ENCODE results near the gene ELP4.

Gene ELP4

DNA sequence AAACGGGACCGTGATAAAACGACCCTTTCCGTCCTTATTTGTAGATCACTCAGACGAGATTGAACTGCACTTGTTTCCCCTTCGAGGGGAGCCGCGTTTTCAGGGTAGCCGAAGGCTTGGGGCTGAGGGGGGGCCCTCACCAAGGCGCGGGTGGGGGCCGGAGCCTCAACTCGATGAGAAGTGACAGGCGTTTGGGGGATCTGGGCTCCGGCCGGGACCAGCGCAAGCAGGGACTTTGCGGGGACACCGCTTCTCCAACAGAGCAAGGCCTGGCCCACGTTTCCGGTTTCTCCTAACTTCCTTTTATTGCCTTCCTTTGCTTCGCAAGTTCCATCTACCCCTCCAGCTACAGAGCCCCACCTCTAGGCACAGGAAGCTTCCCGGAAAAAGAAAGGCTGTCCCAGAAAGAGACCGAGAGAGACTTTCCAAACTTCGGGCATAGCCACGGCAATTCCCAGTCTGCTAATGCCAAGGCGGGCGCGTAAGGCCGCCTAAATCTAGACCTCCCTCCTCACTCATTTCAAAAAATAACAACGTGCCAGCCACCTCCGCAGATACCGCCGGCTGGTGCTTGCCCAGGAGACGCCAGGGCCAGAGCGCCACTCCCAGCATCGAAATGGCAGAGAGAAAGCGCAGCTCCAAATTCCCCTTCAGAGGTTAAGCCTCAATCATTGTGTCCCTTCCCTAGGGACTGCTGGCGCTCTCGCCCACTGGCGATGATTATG lies 294.9 kb downstream of the ELP4 start:
- TF ChIP-seq POLR2AphosphoS5 (IDR thresholded peaks at IDR 0.05; ENCODE audit: low read depth, low read length) = no peak
- TF ChIP-seq REST (IDR thresholded peaks at IDR 0.05; ENCODE audit: insufficient read depth in 1 of 2, low read depth in 2 of 2, low read length in 2 of 2) = no peak
- TF ChIP-seq TAF1 (IDR thresholded peaks at IDR 0.05; ENCODE audit: borderline replicate concordance, insufficient read depth, low read length) = no peak
- no peak for TF ChIP-seq SIN3A (IDR thresholded peaks at IDR 0.05; ENCODE audit: borderline replicate concordance, insufficient read depth, low read length)
- TF ChIP-seq FOXP2 (optimal IDR thresholded peaks at IDR 0.05; ENCODE audit: borderline replicate concordance, extremely low read depth, extremely low read length, insufficient read depth) = no peak

- no peak for TF ChIP-seq POLR2AphosphoS5 (IDR thresholded peaks at IDR 0.05; ENCODE audit: low read depth, low read length)
- no peak for TF ChIP-seq SIN3A (IDR thresholded peaks at IDR 0.05; ENCODE audit: borderline replicate concordance, insufficient read depth, low read length)
Observed at GRCh38 chr11:31805037-31805628, 295.6 kb downstream of the ELP4 start.

GRCh38 chr11:31805629-31806185 lies 296.1 kb downstream of the ELP4 start:
- TF ChIP-seq FOXP2 (optimal IDR thresholded peaks at IDR 0.05; ENCODE audit: borderline replicate concordance, extremely low read depth, extremely low read length, insufficient read depth) (no peak), TAF1 (IDR thresholded peaks at IDR 0.05; ENCODE audit: borderline replicate concordance, insufficient read depth, low read length) (no peak), SIN3A (IDR thresholded peaks at IDR 0.05; ENCODE audit: borderline replicate concordance, insufficient read depth, low read length) (no peak), POLR2AphosphoS5 (IDR thresholded peaks at IDR 0.05; ENCODE audit: low read depth, low read length) (no peak), REST (IDR thresholded peaks at IDR 0.05; ENCODE audit: insufficient read depth in 1 of 2, low read depth in 2 of 2, low read length in 2 of 2) (no peak)

DNA sequence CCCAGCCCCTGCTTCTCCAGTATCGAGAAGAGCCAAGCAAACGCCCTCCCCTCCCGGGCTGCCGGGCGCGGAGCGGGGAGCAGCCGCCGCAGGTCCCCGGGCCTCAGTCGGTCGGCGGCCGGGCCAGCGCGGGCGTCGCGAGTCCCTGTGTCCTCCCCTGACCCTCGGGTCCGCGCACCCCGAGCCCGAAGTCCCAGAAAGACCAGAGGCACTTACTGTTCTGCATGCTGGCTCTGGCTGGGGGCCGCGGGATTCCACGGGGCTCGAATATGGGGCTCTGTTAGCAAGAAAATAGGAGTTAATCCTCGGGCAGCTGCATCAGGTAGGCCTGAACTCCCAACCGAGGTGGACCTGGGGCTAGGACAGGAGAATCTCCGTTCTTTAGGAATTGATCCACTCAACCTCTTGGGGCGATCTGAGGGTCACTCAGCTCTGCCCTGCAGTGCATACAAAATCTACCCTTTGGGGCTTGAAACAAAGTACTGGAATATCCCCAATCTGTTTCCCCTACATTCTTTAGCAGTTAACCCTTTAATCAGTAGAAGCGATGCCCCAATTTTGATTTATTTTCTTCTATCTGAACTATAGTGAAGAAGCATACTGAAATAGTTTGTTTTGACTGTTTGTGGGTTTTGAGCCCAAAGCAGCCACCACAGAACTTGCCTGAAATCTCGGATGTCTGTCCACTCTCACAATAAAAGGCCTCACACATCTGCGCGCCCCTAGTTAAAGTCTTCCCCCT lies 296.8 kb downstream of the ELP4 start:
- no peak for TF ChIP-seq REST (IDR thresholded peaks at IDR 0.05; ENCODE audit: insufficient read depth in 1 of 2, low read depth in 2 of 2, low read length in 2 of 2)
- TF ChIP-seq FOXP2 (optimal IDR thresholded peaks at IDR 0.05; ENCODE audit: borderline replicate concordance, extremely low read depth, extremely low read length, insufficient read depth) = no peak
- no peak for TF ChIP-seq POLR2AphosphoS5 (IDR thresholded peaks at IDR 0.05; ENCODE audit: low read depth, low read length)
- no peak for TF ChIP-seq TAF1 (IDR thresholded peaks at IDR 0.05; ENCODE audit: borderline replicate concordance, insufficient read depth, low read length)
- no peak for TF ChIP-seq SIN3A (IDR thresholded peaks at IDR 0.05; ENCODE audit: borderline replicate concordance, insufficient read depth, low read length)

DNA sequence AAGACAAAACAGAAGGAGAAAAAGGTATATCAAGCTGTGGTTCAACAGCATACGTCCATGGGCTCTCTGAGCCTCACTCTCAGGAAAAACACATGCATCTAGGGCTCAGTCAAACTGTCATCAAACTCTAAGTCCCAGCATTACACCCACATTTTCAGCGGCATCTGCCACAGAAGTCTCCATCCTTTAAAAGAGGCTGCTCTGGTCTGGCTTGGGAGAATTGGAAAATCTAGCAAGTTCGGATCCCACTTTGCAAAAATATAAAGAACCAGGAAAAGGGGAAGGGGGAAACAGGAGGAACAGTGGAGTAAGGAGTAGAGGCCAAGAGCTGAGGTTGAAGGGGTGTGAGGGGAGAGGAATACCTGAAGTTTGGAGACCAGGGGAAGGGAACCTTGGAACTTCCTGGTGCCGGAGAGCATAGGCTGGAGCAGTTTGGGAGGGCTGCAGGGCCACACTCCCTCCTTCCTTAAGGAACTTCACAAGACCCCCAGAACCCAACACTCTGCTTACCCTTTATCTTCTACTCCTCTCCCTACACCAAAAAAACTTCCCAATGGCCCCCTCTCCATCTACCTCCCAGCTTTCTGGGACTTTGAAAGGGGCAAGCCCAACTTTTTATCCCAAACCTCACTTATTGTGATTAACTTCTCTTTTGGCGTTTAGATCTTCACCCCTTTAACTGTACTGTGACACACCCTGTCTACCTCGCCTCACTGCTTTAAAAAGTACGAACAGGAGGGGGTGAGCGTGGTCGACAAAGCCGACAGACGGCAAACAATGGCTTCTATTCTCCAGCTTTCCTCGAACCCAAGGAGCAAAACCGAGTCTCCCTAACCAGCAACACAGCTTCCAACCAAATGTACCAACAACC lies 297.6 kb downstream of the ELP4 start:
- no peak for TF ChIP-seq SIN3A (IDR thresholded peaks at IDR 0.05; ENCODE audit: borderline replicate concordance, insufficient read depth, low read length)
- TF ChIP-seq REST (IDR thresholded peaks at IDR 0.05; ENCODE audit: insufficient read depth in 1 of 2, low read depth in 2 of 2, low read length in 2 of 2) = no peak
